NCI-H146 (cell line): ENCODE data around the gene CNTD1.
"Not testable (repeated sequence)": the region's sequence is repeated elsewhere in the genome, so short reads cannot be mapped to it uniquely, and the experiment has no call there.

Experiments
- DNase-seq: peaks from one replicate; lab custom pipeline; 2025; lab: John Stamatoyannopoulos, UW

CNTD1 gene

DNA sequence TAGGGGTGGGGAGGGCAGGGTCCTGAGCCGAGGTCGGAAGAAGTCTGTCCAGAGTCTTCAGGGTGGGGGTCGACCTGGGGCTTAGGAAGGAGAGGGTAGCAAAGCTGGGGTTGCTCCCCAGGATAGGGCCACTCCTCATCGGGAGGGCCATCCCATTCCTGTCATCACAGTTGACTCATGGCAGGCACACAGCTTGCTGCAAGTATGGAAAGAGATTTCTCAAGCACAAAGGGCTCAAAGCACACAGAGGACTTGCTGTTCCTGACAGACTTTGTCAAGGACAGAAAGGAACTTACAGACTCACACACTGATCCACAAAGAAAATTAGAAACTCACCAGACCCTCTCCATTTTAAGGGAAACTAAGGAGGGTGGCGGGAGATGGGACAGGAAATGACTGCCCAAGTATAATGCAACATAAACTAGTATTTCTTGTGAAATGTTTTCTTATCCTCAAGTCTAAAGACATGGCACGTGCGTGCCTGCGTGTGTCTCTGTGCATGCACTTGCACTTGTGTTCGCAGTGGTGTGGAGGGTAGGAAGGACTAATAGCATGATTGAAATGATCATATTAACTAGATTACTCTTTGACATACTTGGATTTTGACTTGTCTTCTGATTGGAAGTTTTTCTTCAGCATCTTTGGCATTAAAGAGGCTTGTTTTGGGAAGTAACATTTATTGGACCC is 48.1 kb downstream of the CNTD1 start:
- DNase-seq, result no peak

DNA sequence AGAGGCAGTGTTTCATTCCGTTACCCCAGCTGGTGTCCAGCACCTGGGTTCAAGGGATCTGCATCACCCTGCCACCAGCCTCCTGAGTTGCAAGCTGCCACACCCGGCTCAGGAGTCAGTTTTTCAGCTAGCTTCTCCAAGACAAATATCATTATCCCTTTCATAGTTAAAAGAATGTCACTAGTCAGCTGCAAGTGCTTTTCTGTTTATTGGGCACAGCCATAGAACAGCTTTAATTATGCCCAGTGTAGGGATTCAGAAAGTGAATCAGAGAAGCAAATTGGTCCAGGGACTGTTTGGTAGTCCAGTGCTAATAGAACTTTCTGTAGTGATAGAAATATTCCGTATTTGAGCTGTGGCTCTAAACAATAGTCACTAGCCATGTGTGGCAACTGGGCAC is 49.4 kb downstream of the CNTD1 start:
- DNase-seq, result no peak

DNA sequence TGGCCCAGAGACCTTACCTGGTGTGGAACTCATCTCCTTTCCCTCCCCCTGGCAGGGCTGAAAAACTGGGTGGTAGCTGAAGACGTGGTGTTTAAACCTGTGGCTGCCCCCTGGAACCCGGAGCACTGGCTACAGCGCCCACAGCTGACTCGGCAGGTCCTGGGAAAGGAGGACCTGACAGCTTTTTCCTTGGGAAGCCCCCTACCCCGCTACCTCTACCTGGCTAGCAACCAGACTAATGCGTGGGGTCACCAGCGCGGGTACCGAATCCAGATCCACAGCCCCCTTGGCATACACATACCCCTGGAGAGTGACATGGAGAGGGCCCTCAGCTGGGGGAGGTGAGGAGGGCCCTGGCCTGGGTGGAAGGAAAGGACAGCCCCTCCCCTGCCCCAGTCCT is 50.4 kb downstream of the CNTD1 start:
- DNase-seq, result no peak

GRCh38 chr17:42849451-42850181 is 51.0 kb downstream of the CNTD1 start:
- no peak for DNase-seq

DNA sequence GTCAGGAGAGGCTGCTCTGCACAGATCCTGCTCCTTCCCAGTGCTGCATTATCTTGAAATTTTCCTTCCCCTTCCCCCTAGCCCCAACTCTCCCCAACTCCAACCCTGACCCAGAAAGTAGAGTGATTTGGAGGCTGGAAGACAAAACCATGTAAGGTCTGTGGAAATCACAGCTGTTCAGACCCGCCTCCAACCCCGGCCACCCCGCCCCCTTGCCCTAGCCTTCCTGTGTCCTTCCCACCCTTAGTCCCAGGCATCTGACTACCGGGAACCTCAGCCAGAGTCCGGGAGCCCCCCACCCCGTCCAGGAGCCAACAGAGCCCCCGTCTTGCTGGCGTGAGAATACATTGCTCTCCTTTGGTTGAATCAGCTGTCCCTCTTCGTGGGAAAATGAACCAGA is 52.3 kb downstream of the CNTD1 start, which contains the start of gene AOC3:
AOC3 (plus strand) TSS at position 246 of the 400 bp plus-strand sequence; CDS start at position 391, 145 bp downstream.
- DNase-seq, result no peak

GRCh38 chr17:42851371-42852240 is 52.9 kb downstream of the CNTD1 start:
- not testable (repeated sequence) for DNase-seq

DNA sequence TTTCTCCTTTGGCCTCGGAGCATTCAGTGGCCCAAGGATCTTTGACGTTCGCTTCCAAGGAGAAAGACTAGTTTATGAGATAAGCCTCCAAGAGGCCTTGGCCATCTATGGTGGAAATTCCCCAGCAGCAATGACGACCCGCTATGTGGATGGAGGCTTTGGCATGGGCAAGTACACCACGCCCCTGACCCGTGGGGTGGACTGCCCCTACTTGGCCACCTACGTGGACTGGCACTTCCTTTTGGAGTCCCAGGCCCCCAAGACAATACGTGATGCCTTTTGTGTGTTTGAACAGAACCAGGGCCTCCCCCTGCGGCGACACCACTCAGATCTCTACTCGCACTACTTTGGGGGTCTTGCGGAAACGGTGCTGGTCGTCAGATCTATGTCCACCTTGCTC is 53.7 kb downstream of the CNTD1 start:
- no peak for DNase-seq

DNA sequence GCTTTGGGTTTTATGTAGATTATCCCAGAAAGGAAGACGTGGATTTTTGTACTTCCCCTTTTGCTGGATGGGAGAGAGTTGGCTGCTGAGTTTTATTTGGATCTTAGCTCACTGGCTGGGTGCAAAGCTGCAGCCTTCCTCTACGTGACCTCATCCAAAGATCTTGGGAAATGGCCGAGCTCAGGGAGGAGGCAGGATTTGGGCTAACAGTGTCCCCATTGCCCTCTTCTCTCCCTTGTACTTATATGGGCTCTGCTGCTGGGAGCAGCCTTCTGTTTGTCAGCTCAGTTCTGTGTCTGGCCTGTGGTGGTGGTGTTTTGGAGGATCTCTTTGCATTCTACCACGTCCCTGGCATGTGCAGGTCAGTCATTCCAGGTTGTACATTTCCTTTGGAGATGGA is 54.3 kb downstream of the CNTD1 start:
- no peak for DNase-seq

DNA sequence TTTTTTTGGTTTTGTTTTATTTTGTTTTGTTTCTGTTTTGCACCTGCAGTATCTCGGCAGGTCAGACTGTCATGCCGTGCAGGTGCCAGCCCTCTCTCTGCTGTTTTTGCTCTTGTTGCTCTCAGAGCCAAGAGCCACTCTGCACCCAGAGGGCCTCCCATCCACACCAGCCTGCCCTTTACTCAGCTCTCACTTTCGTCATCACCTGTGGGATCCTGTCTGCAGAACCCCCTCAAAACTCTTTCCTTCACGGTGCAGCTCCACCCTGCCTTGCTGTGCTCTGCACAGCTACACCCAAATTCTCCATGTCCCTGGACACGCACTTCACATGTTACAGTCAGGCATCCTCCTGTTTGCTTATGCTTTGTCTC is 54.9 kb downstream of the CNTD1 start:
- no peak for DNase-seq

DNA sequence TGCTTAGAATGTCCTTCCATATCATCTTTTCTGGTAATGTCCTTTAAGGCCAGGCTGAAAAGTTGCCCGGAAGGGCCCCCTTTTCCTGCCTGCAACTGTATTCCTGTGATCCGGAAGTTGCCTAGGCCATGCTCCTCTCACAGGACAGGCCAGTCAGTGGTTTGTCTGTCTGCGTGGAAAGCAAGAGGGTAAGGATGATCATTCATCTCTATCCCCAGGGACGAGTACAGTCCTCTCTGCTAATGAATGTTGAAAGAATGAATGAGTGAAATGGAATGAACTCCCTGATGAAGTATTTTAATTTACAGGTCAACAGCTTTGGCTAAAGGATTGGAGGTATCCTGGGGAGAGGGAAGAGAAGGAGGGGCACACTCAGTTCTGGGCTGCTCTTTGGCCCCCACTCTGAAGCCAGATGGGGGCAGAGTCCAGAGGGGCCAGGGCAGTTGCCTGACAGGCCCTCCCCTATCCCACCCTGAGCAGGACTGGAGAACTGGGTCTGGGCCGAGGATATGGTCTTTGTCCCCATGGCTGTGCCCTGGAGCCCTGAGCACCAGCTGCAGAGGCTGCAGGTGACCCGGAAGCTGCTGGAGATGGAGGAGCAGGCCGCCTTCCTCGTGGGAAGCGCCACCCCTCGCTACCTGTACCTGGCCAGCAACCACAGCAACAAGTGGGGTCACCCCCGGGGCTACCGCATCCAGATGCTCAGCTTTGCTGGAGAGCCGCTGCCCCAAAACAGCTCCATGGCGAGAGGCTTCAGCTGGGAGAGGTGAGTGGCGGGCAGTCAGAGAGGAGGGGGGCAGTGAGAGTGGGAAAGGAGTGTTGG is 55.5 kb downstream of the CNTD1 start:
- DNase-seq, result no peak

- DNase-seq, result no peak
Measured at GRCh38 chr17:42855048-42855596, 56.5 kb downstream of the CNTD1 start.

DNA sequence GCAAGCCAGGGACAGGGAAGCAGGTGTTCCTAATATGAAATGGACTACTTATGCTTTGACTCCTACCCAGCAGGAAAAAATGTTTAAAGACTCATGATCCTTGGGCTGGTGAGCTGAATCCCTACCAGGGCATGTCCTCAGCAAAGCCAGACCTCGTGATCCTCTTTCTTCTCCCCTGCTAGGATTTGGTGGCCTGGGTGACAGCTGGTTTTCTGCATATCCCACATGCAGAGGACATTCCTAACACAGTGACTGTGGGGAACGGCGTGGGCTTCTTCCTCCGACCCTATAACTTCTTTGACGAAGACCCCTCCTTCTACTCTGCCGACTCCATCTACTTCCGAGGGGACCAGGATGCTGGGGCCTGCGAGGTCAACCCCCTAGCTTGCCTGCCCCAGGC is 57.4 kb downstream of the CNTD1 start:
- DNase-seq, result not testable (repeated sequence)

DNA sequence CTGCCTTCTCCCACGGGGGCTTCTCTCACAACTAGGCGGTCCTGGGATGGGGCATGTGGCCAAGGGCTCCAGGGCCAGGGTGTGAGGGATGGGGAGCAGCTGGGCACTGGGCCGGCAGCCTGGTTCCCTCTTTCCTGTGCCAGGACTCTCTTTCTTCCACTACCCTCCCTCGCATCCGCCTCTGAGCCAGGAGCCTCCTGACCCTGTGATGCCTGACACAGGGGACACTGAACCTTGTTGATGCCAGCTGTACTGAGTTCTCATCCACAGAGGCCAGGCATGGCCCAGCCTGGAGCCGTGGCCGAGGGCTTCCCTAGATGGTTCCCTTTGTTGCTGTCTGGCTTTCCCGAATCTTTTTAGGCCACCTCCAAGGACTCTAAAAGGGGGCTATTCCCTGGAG is 57.9 kb downstream of the CNTD1 start:
- not testable (repeated sequence) for DNase-seq

- no peak for DNase-seq
Measured at GRCh38 chr17:42857389-42857788, 58.7 kb downstream of the CNTD1 start.
